HepG2 (cell line): ENCODE data around the gene EXOC7. TPM values are rescaled to one million over a fixed set of nuclear protein-coding genes. Genes with fewer than 3 reads are reported as not detected.

Source experiments
- ATAC-seq: fragments of 200-7000 bp; cut with Tn5 transposase; 3 replicates; pipeline ENCODE4 v1.9.1; 2020; ENCODE audit warnings: mild to moderate bottlenecking, moderate library complexity
- BruUV-seq: library from RNA; stranded (reverse); fragments of 400-500 nt; replicated peaks from 2 replicates; lab custom pipeline; 2021; lab: Mats Ljungman, UMichigan
- CTCF ChIA-PET: fragments of 300-600 bp; formaldehyde crosslinking; extraction: SDS; loops from one replicate; lab custom pipeline; 2021; ENCODE audit warnings: low total read pairs, inconsistent platforms, low intra/inter-chr PET ratio; lab: Yijun Ruan, JAX
- POLR2A ChIA-PET: fragments of 350-600 bp; sonication (Branson Sonifier 250); formaldehyde crosslinking; loops from one replicate; lab custom pipeline; 2020; ENCODE audit warnings: antibody characterized with exemption, inconsistent platforms; lab: Yijun Ruan, JAX
- DNase-seq: peaks from one replicate; pipeline ENCODE4 v3.0.0-alpha.2; 2015; ENCODE audit warnings: low spot score
- FAIRE-seq: peaks from 3 replicates; lab custom pipeline; 2011; peaks lifted over from hg19 to GRCh38; lab: Jason Lieb, UNC
- H2AFZ ChIP-seq: one replicate; pipeline ENCODE4 v1.6.1; 2011; ENCODE audit warnings: low read length, inconsistent platforms
- H3K27ac ChIP-seq: fragments of 300-600 bp; 3 replicates; pipeline ENCODE4 v1.8.0; 2011; ENCODE audit warnings: mixed run types, mild to moderate bottlenecking, mixed read lengths, low read length, inconsistent platforms; ENCODE audit not compliant: insufficient read depth; ENCODE audit errors: extremely low read length
- H3K27me3 ChIP-seq, 2 experiments: fragments of 200-600 bp in 1 of 2; 2 replicates in 1 of 2; 3 replicates in 1 of 2; pipeline versions ENCODE4 v1.6.0 to v1.8.0; 2011; ENCODE audit warnings: low read length in 2 of 2, mild to moderate bottlenecking in 2 of 2, moderate library complexity in 2 of 2, inconsistent platforms in 1 of 2; ENCODE audit not compliant: insufficient read depth in 2 of 2, control insufficient read depth in 1 of 2
- H3K36me3 ChIP-seq, 2 experiments: fragments of 200-600 bp in 1 of 2; replicated peaks in 1 of 2; 2 replicates in 1 of 2; 3 replicates in 1 of 2; pipeline versions ENCODE4 v1.5.1 to v1.8.0; 2011; ENCODE audit warnings: low read length in 2 of 2, inconsistent platforms in 1 of 2; ENCODE audit not compliant: insufficient read depth in 2 of 2, control insufficient read depth in 1 of 2
- H3K4me1 ChIP-seq: 2 replicates; pipeline ENCODE4 v1.5.1; 2012; ENCODE audit warnings: low read length, inconsistent platforms; ENCODE audit not compliant: insufficient read depth
- H3K4me2 ChIP-seq: 2 replicates; pipeline ENCODE4 v1.6.0; 2011; ENCODE audit warnings: low read depth, low read length, inconsistent platforms
- H3K4me3 ChIP-seq, 3 experiments: fragments of 200-600 bp in 1 of 3; sonication (generic), shearing (Covaris generic) in 1 of 3; replicated peaks in 1 of 3; 2 replicates each; pipeline ENCODE4 v1.5.1; 2011 to 2016; ENCODE audit warnings: low read length in 3 of 3, inconsistent platforms in 2 of 3, low read depth in 2 of 3, mild to moderate bottlenecking in 2 of 3, control low read depth in 1 of 3, mixed read lengths in 1 of 3; ENCODE audit not compliant: insufficient read depth in 1 of 3
- H3K79me2 ChIP-seq: one replicate; pipeline ENCODE4 v1.6.1; 2011; ENCODE audit warnings: low read length, inconsistent platforms; ENCODE audit not compliant: insufficient read depth
- H3K9ac ChIP-seq: 2 replicates; pipeline ENCODE4 v1.6.0; 2011; ENCODE audit warnings: mild to moderate bottlenecking, low read depth, low read length, inconsistent platforms; ENCODE audit not compliant: insufficient read depth
- H3K9me3 ChIP-seq: 2 replicates; pipeline ENCODE4 v1.5.1; 2012; ENCODE audit warnings: mild to moderate bottlenecking, low read length
- H4K20me1 ChIP-seq: 2 replicates; pipeline ENCODE4 v1.6.0; 2011; ENCODE audit warnings: inconsistent platforms, mild to moderate bottlenecking, low read length, moderate library complexity; ENCODE audit not compliant: insufficient read depth
- KAT8 ChIP-seq: IDR thresholded peaks from 2 replicates; pipeline ENCODE4 v1.6.1; 2016; ENCODE audit warnings: missing genetic modification reagents, missing compliant biosample characterization
- PAX8 ChIP-seq: sonication (generic); formaldehyde crosslinking; IDR thresholded peaks from 2 replicates; pipeline ENCODE4 v1.8.0; 2022; ENCODE audit warnings: mild to moderate bottlenecking, missing genetic modification reagents, borderline replicate concordance
- RBFOX2 ChIP-seq: fragments of 200-400 bp; formaldehyde crosslinking; IDR thresholded peaks from 2 replicates; pipeline ENCODE4 v1.6.1; 2017; ENCODE audit warnings: low read depth, mild to moderate bottlenecking, low read length
- ZBTB42 ChIP-seq: sonication (generic); formaldehyde crosslinking; IDR thresholded peaks from 2 replicates; pipeline ENCODE4 v1.5.0; 2020; ENCODE audit warnings: mild to moderate bottlenecking, missing genetic modification reagents
- WGBS: methylation state at CpG from one replicate; pipeline ENCODE4 v1.1.6; 2017; ENCODE audit warnings: low lambda C conversion rate; 5-methylcytosine and 5-hydroxymethylcytosine counted together
- in situ Hi-C: cut with HindIII; loops from 2 replicates; pipeline ENCODE4 v1.10.0; 2017; ENCODE audit warnings: low pct_unique_long_range_greater_than_20kb; ENCODE audit not compliant: extremely low pct_ligation_motif_present
- intact Hi-C: fragments of 100-400 bp; cut with micrococcal nuclease; formaldehyde crosslinking; loops from one replicate; pipeline ENCODE4 v1.10.0; 2022; ENCODE audit not compliant: unreplicated experiment
- polyA plus RNA-seq, 8 experiments: library from polyadenylated mRNA; depleted of rRNA in 3 of 8; stranded (reverse) in 7 of 8; unstranded in 1 of 8; fragments of >200 nt; fragmentation: Illumina TruSeq in 4 of 8; extraction: Trizol in 4 of 8; gene quantifications; 2 replicates each; pipeline versions ENCODE4 v1.2.1 to v1.2.3, GENCODE V29; 2011 to 2016; ENCODE audit warnings: low read depth in 4 of 8, missing spikeins in 1 of 8, mixed read lengths in 1 of 8; ENCODE audit not compliant: insufficient read depth in 1 of 8
- total RNA-seq, 5 experiments: library from RNA; depleted of rRNA; stranded (reverse); fragments of >200 nt; fragmentation: Illumina TruSeq; extraction: Trizol; gene quantifications; 2 replicates each; pipeline ENCODE4 v1.2.3, GENCODE V29; 2016; ENCODE audit warnings: low read depth in 1 of 5
- TF ChIP-seq, protein P1 (sequence below): sonication (generic); formaldehyde crosslinking; IDR thresholded peaks from 2 replicates; pipeline ENCODE4 v1.4.0; 2020; ENCODE audit warnings: low read depth, mild to moderate bottlenecking, missing genetic modification reagents
- TF ChIP-seq, protein P2 (sequence below): sonication (generic); formaldehyde crosslinking; IDR thresholded peaks from 2 replicates; pipeline ENCODE4 v1.8.1; 2023; ENCODE audit warnings: mild to moderate bottlenecking, inconsistent platforms, moderate library complexity, missing genetic modification reagents, borderline replicate concordance

Gene EXOC7
- total and polyA plus RNA-seq, 2 of the 13 experiments (the other 11 are each of a cell fraction or from before 2014, with no cell fraction given) = 86.9 to 116 TPM

DNA sequence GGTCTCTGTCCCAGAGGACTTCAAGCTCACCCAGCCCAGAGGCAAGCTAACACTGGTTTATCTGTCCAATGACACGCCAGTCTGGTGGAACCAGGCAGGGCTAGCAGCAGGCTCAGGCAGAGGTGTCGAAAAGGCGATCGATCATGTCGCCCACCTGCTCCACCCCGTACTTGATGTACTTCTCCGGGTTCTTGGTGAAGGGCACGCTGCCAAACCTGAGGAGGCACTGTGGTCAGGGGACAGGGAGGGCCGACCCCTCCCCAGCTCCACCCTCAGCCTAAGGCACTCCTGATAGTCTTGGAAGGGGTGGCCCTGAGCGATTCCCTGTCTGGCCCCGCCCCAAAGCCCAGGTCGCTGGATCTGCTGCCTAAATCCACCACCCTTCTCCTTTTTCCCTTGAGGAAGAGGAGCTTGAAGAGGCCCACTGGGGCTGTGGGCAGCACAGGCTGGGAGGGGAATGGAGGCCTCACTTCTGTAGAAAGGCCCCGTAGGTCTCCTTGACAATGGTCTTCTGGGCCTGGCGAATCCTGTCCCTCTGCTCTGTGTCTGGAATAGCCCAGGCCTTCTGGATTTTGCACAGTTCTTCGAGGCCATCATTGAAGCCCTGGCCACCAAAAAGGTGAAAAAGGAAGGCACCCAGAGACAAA is 19.9 kb downstream of the EXOC7 start:
- intact Hi-C loops (no loop called here), in situ Hi-C loops (no loop called here)
- H2AFZ ChIP-seq = no peak overlapping the region
- no peak overlapping the region for H3K27ac ChIP-seq
- no peak for FAIRE-seq
- peaks cover 13% of the 10 kb centered on the region for H3K4me1 ChIP-seq
- H4K20me1 ChIP-seq = 0 out of 2 replicates have a peak, but pooled peaks cover 8% of the 10 kb centered on the region
- ATAC-seq = no peak
- 94% methylated on average over 15 of the region's 15 CpGs for WGBS
- H3K79me2 ChIP-seq = no peaks in the 10 kb centered on the region
- H3K4me2 ChIP-seq = no peak overlapping the region
- ChIA-PET POLR2A (interaction anchor here (1.4 kb wide), 1 partner anchor 19 kb away, joined by 4 read pairs; the partner anchor contains the start of gene EXOC7), CTCF (no interaction called here)
- peaks cover 38 to 45% of the 10 kb centered on the region in 2 experiments; a peak in 4 of 5 replicates for H3K36me3 ChIP-seq
- H3K27me3 ChIP-seq = 0 out of 5 replicates have a peak, but pooled peaks cover 0 to 5% of the 10 kb centered on the region in 2 experiments
- no peak overlapping the region for H3K9ac ChIP-seq
- no peaks in the 10 kb centered on the region for H3K9me3 ChIP-seq
- no TSS peak for BruUV-seq
- no peak for TF ChIP-seq KAT8 (CRISPR knock-in tag)
- TF ChIP-seq ZBTB42 (CRISPR knock-in tag) = no peak
- no peak for TF ChIP-seq PAX8 (CRISPR knock-in tag)
- TF ChIP-seq, protein P1, sequence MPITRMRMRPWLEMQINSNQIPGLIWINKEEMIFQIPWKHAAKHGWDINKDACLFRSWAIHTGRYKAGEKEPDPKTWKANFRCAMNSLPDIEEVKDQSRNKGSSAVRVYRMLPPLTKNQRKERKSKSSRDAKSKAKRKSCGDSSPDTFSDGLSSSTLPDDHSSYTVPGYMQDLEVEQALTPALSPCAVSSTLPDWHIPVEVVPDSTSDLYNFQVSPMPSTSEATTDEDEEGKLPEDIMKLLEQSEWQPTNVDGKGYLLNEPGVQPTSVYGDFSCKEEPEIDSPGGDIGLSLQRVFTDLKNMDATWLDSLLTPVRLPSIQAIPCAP = no peak
- 0 out of 2 replicates have a peak, but pooled peaks have one; percentile 4 for TF ChIP-seq RBFOX2
- TF ChIP-seq, protein P2, sequence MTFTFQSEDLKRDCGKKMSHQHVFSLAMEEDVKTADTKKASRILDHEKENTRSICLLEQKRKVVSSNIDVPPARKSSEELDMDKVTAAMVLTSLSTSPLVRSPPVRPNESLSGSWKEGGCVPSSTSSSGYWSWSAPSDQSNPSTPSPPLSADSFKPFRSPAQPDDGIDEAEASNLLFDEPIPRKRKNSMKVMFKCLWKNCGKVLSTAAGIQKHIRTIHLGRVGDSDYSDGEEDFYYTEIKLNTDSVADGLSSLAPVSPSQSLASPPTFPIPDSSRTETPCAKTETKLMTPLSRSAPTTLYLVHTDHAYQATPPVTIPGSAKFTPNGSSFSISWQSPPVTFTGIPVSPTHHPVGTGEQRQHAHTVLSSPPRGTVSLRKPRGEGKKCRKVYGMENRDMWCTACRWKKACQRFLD = no peak
- no peak for DNase-seq
- no peak overlapping the region for H3K4me3 ChIP-seq
